SHP77 treated with DMSO at 0.1 percent for 48 hours (cell line): ENCODE data around the gene PRSS37.
"Not testable (repeated sequence)": the region's sequence is repeated elsewhere in the genome, so short reads cannot be mapped to it uniquely, and the experiment has no call there.

Experiments
- DNase-seq: peaks from one replicate; lab custom pipeline; 2025; lab: John Stamatoyannopoulos, UW

PRSS37 gene, protein sequence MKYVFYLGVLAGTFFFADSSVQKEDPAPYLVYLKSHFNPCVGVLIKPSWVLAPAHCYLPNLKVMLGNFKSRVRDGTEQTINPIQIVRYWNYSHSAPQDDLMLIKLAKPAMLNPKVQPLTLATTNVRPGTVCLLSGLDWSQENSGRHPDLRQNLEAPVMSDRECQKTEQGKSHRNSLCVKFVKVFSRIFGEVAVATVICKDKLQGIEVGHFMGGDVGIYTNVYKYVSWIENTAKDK

DNA sequence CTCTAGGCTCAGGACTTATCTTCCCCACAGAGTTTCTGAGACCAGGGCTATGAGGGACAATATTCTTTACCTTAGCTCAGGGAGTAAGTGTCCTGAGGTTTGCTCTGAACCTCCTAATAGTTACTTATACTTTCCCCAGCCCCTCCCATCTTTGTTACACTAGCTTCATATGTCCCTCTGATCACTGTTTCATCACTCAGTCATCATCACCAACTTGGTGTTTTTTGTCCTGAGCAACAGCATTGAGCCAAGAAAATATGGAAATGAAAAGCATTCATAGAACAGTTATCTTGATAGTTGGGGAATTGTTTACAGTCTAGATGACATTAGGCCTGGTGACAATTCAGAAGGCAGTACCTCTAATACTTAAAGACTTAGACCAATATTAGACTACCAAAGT, at the start of gene PRSS37:
Gene PRSS37, minus strand, starts transcription at position 101 of the 400 bp plus-strand sequence. CDS start 436 bp downstream, outside the sequence.
- DNase-seq = no peak

DNA sequence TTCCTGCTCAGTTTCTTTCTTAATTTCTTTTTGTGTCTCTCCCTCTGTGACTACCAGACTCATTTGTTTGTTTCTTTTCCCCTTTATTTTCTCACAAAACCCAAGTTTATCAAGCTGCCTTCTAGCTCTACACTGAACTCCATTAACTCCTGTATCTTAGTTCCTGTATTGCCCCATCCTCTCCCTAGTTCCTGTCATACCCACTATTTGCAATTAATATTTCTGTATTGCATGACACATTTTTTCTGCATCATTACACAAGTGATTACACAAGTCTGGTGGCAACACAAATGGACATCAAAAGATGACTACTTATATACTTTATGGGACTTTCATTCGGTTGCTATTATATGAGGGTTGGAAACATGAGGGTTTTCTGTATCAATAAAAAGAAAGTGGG, 48.0 kb upstream of the PRSS37 start:
- no peak for DNase-seq

DNA sequence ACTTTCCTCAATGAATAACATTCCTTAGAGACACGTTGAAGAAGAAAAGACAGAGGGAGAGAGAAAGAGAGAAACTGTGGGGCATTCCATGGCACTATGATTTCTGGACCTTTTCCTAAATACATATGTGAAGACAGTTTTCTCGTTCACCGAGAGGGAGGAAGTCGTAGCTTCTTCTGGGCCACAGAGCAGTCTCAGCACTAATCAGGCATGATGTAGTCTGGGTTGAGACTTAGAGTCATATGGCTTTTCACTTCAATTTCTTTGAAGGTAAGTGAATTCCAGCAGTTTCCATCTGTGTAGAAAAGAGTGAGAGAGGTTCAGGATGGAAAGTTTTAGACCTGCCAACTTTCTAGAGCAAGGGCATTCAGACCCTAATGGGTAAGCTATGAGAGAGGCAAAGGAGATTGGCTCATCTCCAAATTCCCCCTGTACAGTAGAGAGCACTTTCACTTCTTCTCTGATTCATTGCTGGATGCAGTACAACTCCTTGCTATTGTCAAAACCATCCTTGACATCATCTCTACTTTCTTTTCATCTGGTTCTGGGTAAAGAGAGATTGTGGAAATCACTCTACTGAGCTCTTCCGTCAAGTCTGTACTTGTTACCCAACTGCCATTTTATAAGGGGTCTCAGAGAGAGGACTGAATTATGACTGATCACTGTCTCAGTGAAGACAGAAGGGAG, 43.4 kb upstream of the PRSS37 start:
- DNase-seq = no peak

DNA sequence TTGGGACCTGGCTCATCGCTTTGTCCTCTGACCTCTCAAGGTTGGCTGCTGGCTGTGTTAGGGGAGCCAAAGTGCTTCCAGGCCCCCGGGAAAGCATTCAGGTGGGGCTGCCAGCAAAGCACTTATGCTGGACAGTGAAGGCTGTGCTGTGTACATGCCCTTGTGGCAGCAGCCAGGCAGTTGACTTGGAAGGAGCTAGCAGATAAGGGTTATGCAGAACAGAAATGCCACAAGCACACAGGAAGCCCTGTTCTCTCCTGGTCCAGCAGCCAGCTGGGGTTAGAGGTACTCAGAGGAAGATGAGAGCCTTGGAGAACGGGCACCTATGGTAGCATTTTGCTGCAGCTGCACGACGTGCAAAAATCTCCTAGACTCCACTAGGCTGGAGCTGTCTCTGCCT, 39.7 kb upstream of the PRSS37 start:
- no peak for DNase-seq

DNA sequence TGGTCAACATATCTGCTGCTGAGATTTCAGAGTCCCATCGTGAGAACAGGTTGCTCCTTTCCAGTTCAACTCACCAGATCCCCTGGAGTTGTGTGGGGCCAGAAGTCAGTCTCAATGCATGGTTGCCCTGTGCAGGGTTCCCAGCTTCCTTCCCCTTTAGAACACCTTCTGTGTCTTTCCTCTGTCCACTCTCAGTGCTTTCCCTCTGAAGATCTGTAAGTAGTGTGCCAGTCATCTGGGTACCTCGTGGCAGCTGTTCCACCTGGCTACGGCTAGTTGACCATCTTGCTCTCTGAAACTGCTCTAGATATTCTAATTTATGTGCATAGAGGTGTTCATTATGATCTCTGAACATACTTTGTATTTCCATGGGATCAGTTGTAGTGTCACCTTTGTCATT, 36.1 kb upstream of the PRSS37 start:
- DNase-seq = no peak

DNA sequence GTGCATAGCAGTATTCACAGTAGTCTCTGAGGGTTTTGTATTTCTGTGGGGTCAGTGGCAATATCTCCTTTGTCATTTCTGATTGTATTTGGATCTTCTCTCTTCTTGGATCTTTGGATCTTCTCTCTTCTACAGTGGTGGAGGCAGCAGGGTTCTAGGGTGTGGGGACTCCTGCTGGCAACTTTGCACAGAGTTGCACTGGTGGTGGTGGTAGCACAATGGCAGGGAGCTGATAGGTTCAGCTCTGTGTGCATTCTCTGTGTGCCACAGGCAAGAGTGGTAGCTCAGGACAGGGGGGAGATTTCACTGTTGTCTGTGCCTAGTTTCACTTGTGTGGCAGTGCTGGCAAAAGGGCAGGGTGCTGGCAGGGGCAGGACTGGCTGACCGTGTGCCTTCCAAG, 35.1 kb upstream of the PRSS37 start:
- no peak for DNase-seq

DNA sequence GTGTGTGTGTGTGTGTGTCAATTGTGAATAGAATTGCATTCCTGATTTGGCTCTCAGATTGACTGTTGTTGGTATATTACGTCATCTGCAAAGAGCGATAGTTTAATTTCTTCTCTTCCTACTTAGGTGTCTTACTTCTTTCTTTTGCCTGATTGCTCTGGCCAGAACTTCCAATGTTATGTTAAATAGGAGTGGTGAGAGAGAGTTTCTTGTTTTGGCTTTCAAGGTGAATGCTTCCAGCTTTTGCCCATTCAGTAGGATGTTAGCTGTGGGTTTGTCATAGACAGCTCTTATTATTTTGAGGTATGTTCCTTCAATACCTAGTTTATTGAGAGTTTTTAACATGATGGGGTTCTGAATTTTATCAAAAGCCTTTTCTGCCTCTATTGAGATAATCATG, 34.2 kb upstream of the PRSS37 start:
- DNase-seq = no peak

DNA sequence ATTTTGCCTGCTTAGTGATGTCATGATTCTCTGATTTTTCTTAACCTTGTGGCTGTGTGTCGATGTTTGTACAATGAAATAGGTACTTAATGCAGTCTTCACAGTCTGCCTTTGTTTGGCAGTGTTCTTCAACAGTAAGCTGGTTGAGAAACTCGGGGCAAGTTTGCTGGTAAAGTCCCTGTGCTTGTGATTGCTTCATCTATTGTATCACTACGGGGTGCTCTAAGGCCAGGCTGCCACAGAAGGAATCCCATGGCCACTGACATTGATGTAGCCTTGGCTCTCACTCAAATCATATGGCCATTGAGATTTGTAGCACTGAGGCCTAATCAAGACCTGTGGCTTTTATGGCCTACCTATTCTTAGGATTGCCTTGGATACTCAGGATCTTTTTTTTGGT, 33.5 kb upstream of the PRSS37 start:
- no peak for DNase-seq

DNA sequence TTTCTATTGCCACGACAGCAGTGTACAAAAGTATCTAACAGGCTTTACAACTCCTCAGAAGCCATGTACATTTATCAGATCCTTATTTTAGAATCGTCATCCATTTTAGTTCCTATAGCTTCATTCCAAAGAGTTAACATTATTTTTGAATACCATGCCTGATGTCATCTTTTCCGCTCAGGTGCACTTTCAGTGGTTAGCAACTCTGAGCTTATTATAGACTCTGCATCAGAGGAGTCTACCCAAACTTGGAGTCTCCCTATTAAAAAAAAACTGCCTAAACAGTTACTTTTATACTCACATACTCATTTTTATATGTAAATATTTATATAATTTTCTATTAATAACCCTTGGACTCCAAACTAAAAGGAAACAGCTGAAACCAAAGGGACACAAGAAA, 31.6 kb upstream of the PRSS37 start:
- no peak for DNase-seq

DNA sequence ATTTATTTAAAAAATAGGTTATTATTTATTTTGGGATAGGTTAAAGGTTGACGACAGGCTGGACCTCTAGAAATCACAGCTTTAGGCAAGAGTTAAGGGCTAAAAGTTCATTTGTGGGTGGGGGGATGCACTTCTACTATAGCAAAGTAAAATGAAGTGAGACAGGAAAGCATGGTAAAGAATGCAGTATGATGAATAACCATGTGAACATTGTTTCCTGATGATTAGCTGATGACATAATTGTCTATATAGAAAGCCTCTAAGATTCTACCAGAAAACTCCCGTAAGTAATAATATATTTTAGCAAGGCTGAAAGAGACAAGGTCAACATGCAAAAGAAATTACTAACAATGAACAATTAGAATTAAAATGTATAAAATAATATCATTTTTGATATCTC, 25.7 kb upstream of the PRSS37 start:
- no peak for DNase-seq

DNA sequence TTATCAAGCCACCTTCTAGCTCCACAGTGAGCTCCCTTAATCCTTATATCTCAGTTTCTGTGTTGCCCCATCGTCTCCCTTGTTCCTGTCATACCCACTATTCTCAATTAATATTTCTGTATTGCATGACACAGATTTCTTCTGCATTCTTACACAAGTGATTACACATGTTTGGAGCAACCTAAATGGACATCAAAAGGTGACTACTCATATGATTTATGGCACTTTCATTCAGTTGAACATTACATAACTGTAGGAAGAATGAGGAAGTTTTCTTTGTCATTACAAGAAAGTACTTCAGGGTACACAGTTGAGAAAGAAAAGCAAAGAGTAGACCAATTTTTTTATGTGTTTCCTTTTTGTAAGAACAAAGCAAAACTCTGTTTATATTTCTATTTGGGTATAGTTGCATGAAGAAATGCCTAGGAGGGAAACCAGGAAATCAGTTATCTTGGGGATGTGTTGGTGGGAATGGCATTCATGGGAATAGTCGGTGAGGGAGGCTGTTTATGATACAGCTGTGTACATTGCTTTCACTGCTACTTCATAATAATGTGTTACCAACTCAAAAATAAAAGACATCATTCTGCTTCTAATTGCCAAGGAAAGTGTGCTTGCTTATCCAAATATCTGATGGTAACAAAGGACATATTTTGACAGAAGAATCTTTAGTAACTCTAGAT, 23.6 kb upstream of the PRSS37 start:
- no peak for DNase-seq

DNA sequence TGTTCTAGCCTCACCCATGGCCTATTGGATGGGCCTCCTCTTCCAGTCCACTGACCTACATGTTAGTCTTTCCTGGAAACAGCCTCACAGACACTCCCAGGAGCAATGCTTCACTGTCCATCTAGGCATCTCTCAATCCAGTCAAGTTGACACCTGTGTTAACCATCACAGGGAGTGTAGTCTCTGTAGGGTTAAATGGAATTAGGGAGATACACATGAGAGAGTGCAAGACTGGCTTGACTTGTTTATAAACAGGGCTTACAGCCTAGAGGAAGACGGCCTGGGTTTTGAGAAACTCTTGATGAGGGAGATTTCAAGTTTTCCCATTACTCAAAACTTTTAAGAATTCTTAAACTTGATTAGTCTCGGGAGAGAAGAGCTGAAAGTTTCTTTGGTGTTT, 18.9 kb upstream of the PRSS37 start:
- DNase-seq = no peak

DNA sequence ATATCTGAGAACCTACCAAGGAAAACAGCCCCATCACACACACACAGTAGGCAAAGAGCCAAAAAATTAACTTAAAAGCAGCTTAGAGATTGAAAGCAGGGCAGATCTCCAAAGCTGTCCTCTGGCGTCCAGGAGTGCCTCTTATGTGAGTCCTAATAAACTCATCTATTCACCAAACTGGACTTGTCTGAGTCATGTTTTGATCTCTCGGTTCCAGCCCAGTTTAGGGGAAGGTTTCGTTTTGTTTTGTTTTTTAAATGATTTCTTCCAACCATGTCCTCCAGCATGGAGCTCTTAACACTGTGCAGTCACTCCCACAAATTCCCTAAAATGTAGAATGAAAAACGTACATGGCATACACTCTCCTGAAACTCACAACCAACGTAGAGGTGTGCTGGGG, 6.7 kb upstream of the PRSS37 start:
- no peak for DNase-seq

DNA sequence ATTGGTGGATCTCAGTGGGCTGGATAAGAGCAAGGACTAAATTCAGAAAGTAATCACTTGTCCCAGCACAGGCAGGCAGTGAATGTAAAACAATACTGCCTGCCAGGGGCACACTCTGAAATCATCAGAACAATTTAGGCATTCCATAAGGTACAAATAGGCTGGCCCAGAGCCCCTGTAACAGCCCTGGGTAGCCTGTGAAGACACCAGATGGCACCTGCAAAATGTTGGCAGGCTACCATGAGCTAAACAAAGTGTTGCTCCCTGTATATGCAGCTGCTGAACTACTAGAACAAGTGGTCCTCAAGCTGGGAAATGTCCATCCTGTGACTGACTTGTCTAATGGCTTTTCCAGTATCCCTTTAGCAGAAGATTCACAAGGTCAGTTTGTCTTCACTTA, 3.0 kb upstream of the PRSS37 start:
- peak; percentile 89 for DNase-seq

DNA sequence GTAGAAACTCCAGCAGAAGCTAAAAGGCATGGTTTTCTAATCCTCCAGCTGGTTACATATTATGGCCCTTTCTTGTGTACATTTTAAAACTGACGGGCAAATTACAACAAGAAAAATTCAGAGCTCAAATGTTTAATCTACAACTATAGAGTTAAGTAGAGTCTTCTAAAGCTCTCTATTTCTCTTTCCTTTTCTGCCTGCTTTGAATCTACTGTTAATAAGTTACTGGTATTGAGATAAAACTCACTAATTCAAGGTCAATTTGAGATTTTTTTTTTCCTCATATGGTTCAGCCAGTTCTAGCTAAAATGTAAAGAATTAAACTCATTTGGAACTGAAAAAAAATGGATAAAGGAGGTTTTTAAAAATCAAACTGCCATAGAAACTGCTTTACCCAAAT, 1.6 kb upstream of the PRSS37 start:
- no peak for DNase-seq

DNA sequence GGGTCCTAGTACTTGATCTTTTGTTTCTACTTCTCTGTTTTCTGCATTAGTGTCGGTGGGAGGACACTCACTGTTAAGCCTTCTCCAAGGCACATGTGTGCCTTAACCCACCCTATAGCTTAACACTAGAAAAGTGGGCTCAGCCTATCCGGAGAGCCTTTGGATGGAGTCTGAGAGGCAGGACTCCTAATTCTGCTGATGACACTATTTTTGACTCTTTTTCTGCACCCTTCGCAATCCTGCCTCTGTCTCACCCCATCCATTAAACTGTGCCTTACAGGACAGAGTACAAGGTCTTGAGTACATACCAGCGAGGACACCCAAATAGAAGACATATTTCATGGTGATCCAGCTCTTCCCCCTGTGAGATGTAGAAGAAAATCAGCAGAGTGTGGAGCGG, 577 bp downstream of the PRSS37 start:
- DNase-seq = no peak

DNA sequence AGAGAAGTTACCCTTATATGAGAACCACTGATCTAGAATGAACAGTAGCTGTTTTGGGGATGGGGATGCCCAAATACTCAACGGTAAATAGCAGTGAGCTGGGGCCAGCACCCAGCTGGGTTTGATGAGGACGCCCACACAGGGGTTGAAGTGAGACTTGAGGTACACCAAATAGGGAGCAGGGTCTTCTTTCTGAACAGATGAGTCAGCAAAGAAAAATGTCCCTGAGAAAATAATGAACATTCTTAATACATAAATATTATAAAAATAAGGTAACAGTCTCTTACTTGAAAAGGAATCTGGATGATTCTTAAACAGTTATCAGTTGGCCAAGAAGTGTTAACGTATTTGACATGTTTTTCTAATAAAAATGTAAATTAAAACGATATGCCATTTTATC, 2.0 kb downstream of the PRSS37 start:
- no peak for DNase-seq

DNA sequence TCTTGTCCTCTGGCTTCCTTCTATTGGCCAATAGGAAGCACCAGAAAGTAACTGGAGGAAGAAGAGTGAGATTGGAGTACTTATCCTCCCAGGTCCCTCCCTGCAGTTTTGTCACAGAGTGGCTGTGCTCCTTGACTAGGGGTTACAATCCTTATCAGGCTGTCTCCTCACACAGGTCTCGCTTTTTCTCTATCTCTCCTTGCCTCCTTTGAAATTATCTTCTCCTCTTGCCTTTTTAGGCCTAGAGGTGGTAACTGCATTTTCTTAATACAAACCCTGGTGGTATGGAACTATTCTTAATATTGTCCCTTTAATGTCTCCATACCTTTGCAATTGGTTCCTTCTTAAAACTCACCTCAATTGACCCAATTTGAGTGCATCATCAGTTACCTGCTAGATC, 2.7 kb downstream of the PRSS37 start:
- DNase-seq = no peak

DNA sequence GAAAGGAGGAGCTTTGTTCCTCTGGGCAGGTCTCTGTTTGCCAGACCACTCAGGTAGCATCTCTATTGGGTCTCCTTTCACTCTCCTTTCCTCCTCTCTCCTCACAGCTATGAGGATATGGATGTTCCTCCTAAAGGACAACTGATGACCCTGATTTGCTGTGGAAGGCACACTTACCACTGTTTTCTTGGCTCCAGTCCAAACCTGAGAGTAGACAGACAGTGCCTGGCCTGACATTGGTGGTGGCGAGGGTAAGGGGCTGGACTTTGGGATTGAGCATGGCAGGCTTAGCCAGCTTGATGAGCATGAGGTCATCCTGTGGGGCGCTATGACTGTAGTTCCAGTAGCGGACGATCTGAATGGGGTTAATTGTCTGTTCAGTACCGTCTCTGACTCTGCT, 3.6 kb downstream of the PRSS37 start:
- DNase-seq = peak; percentile 22

DNA sequence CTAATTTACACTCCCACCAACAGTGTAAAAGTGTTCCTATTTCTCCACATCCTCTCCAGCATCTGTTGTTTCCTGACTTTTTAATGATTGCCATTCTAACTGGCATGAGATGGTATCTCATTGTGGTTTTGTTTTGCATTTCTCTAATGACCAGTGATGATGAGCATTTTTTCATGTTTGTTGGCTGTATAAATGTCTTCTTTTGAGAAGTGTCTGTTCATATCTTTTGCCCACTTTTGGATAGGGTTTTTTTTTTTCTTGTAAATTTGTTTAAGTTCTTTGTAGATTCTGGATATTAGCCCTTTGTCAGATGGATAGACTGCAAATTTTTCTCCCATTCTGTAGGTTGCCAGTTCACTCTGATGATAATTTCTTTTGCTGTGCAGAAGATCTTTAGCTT, 18.9 kb downstream of the PRSS37 start:
- not testable (repeated sequence) for DNase-seq

DNA sequence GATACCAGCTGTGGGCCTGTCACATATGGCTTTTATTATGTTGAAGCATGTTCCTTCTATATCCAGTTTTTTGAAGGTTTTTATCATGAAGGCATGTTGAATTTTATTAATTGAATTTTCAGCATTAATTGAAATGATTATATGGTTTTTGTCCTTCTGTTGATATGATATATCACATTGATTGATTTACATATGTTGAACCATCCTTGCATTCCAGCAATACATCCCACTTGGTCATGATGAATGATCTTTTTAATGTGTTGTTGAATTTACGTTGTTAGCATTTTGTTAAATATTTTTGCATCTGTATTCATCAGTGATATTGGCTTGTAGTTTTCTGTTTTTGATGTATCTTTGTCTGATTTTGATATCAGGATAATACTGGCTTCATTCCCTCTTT, 21.2 kb downstream of the PRSS37 start:
- DNase-seq = no peak

DNA sequence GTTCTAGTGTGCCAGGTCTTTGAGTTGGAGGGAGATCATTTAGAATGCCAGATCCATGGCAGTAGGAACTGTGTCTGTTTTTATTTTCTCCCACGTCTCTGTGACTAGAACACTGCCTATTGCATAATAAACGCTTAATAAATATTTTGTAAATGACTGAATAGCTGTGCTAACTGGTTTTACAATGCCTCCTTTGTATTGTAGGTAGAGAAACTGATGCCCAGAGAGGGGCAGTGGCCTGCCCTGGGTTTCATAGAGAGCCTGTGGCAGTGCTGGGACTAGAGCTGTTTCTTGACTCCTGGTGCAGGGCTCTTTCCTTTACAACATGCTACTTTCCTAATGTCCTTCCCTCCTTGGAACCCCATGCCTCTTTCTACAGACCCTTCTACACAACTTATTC, 48.8 kb downstream of the PRSS37 start:
- no peak for DNase-seq

DNA sequence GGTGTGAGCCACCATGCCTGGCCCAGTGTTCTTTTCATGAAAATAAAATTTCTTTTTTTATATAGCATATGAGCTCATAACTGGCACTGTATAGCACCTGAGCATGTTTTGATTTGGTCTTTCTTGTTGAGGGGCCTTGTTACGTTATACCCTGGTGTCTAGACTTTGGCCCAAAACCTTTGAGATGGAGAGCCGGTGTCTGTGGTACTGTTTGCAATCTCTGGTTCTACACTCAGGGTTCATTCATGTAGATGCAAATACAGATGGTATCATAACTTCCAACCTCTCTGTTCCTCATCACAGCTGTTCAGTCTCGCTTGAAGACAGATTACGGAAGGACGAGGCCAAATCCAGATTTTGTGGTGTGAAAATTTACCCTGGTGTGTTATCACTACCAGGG, 51.4 kb downstream of the PRSS37 start, which contains the start of gene TAS2R5:
Gene TAS2R5, plus strand, starts transcription at position 301 of the 400 bp plus-strand sequence. CDS start 145 bp downstream, outside the sequence.
- DNase-seq = no peak
